ENCODE results near the gene HILPDA. TPM values are rescaled to one million over a fixed set of nuclear protein-coding genes. Genes with fewer than 3 reads are reported as not detected.
"Not testable (repeated sequence)": the region's sequence is repeated elsewhere in the genome, so short reads cannot be mapped to it uniquely, and the experiment has no call there.

HILPDA gene
- total RNA-seq, 1 donor from 2014 or later, result 22.3 TPM

- not testable (repeated sequence) for DNase-seq (ENCODE audit: low spot score)
Observed at GRCh38 chr7:128463345-128463744, 7.7 kb downstream of the HILPDA start.

- not testable (repeated sequence) for DNase-seq (ENCODE audit: low spot score)
Observed at GRCh38 chr7:128463933-128464332, 8.3 kb downstream of the HILPDA start.

- not testable (repeated sequence) for DNase-seq (ENCODE audit: low spot score)
Observed at GRCh38 chr7:128466871-128467270, 11.2 kb downstream of the HILPDA start.

GRCh38 chr7:128476402-128477335, 21.0 kb downstream of the HILPDA start, which contains the start of gene METTL2B:
Gene METTL2B, plus strand, starts transcription at chr7:128476748. Its CDS starts 18 bp downstream, at chr7:128476766.
- DNase-seq (ENCODE audit: low spot score), result peak; percentile 92

GRCh38 chr7:128477336-128477690, 21.6 kb downstream of the HILPDA start:
- DNase-seq (ENCODE audit: low spot score), result not testable (repeated sequence)

GRCh38 chr7:128479082-128479481, 23.4 kb downstream of the HILPDA start:
- not testable (repeated sequence) for DNase-seq (ENCODE audit: low spot score)

- DNase-seq (ENCODE audit: low spot score), result not testable (repeated sequence)
Observed at GRCh38 chr7:128488134-128488533, 32.5 kb downstream of the HILPDA start.

- no peak for DNase-seq (ENCODE audit: low spot score)
Observed at GRCh38 chr7:128497405-128497804, 41.7 kb downstream of the HILPDA start.

GRCh38 chr7:128505416-128505815, 49.7 kb downstream of the HILPDA start:
- not testable (repeated sequence) for DNase-seq (ENCODE audit: low spot score)

GRCh38 chr7:128506819-128507218, 51.1 kb downstream of the HILPDA start:
- DNase-seq (ENCODE audit: low spot score), result not testable (repeated sequence)

- DNase-seq (ENCODE audit: low spot score), result not testable (repeated sequence)
Observed at GRCh38 chr7:128507321-128507993, 51.8 kb downstream of the HILPDA start.

Other genes starting within 250 kb of the HILPDA start
- 0.89 TPM for gene LEP, start 214.6 kb upstream of the HILPDA start, total RNA-seq
- 48.8 TPM for gene RBM28, start 112.0 kb upstream of the HILPDA start, total RNA-seq
- 0.49 TPM for gene PRRT4, start 94.2 kb upstream of the HILPDA start, total RNA-seq
- gene IMPDH1, start 45.9 kb upstream of the HILPDA start, total RNA-seq, result 40.2 TPM
- 32.4 TPM for gene METTL2B, start 20.9 kb downstream of the HILPDA start, total RNA-seq
- 6.4 TPM for gene GARIN1A, start 216.4 kb downstream of the HILPDA start, total RNA-seq

All from ureter (tissue), 1 donor.